Panc1 (cell line): ENCODE data around the gene RAPGEF3. TPM values are rescaled to one million over a fixed set of nuclear protein-coding genes. Genes with fewer than 3 reads are reported as not detected.

Experiments used
- ATAC-seq: fragments of 200-7000 bp; cut with Tn5 transposase; 2 replicates; pipeline ENCODE4 v1.9.1; 2020; ENCODE audit warnings: mild to moderate bottlenecking, moderate library complexity
- BruUV-seq: library from RNA; stranded (reverse); fragments of 400-500 nt; replicated peaks from 2 replicates; lab custom pipeline; 2021; lab: Mats Ljungman, UMichigan
- CTCF ChIA-PET: fragments of 300-600 bp; sonication (Branson Sonifier 250); formaldehyde crosslinking; loops from one replicate; lab custom pipeline; 2022; ENCODE audit warnings: antibody characterized with exemption; lab: Charles Lee
- POLR2A ChIA-PET: fragments of 300-600 bp; sonication (Branson Sonifier 250); formaldehyde crosslinking; loops from one replicate; lab custom pipeline; 2022; ENCODE audit warnings: antibody characterized with exemption; lab: Charles Lee
- DNase-seq: peaks from one replicate; pipeline ENCODE4 v3.0.0-alpha.2; 2010; ENCODE audit warnings: low read depth, low spot score
- H3K27ac ChIP-seq: 2 replicates; pipeline ENCODE4 v1.5.1; 2011; ENCODE audit warnings: mild to moderate bottlenecking, low read length, inconsistent platforms
- H3K27me3 ChIP-seq: fragments of 200-500 bp; sonication (Bioruptor generic); 2 replicates; pipeline ENCODE4 v1.6.0; 2014; ENCODE audit warnings: low read length, inconsistent platforms; ENCODE audit not compliant: control insufficient read depth, insufficient read depth
- H3K36me3 ChIP-seq: fragments of 200-500 bp; sonication (Bioruptor generic); 2 replicates; pipeline ENCODE4 v1.5.1; 2014; ENCODE audit warnings: inconsistent platforms, mild to moderate bottlenecking, low read length, moderate library complexity; ENCODE audit not compliant: control insufficient read depth, insufficient read depth
- H3K4me1 ChIP-seq: 2 replicates; pipeline ENCODE4 v1.5.1; 2011; ENCODE audit warnings: inconsistent platforms, mild to moderate bottlenecking, low read length, moderate library complexity; ENCODE audit not compliant: control insufficient read depth, insufficient read depth
- H3K4me3 ChIP-seq, 2 experiments: 2 replicates each; pipeline ENCODE4 v1.5.1; 2011 to 2012; ENCODE audit warnings: low read depth in 2 of 2, low read length in 2 of 2, mild to moderate bottlenecking in 2 of 2, inconsistent platforms in 1 of 2, moderate library complexity in 1 of 2
- H3K9me3 ChIP-seq: fragments of 200-500 bp; sonication (Bioruptor generic); 2 replicates; pipeline ENCODE4 v1.5.1; 2014; ENCODE audit warnings: low read depth, mild to moderate bottlenecking, inconsistent platforms, low read length, moderate library complexity; ENCODE audit not compliant: control insufficient read depth, insufficient read depth
- POLR2AphosphoS5 ChIP-seq: IDR thresholded peaks from 2 replicates; pipeline ENCODE4 v1.6.1; 2012; ENCODE audit warnings: mild to moderate bottlenecking, low read depth, low read length, moderate library complexity
- SIN3A ChIP-seq: IDR thresholded peaks from 2 replicates; pipeline ENCODE4 v1.6.1; 2012; ENCODE audit warnings: low read depth, mild to moderate bottlenecking, low read length, moderate library complexity, borderline replicate concordance; ENCODE audit not compliant: insufficient read depth
- TCF7L2 ChIP-seq: IDR thresholded peaks from 2 replicates; pipeline ENCODE4 v1.6.1; 2011; ENCODE audit warnings: mild to moderate bottlenecking, low read depth, low read length, inconsistent platforms
- in situ Hi-C: cut with HindIII; loops from 2 replicates; pipeline ENCODE4 v1.10.0; 2016; ENCODE audit warnings: low sequenced_read_pairs, low pct_unique_long_range_greater_than_20kb
- intact Hi-C: fragments of 100-400 bp; cut with micrococcal nuclease; formaldehyde crosslinking; loops from one replicate; pipeline ENCODE4 v1.10.0; 2022; ENCODE audit not compliant: unreplicated experiment
- total RNA-seq: library from RNA; stranded (reverse); gene quantifications from one replicate; pipeline ENCODE4 v1.2.1, GENCODE V29; 2021; ENCODE audit not compliant: unreplicated experiment
- TF ChIP-seq, protein P1 (sequence below): fragments of 450-650 bp; IDR thresholded peaks from 2 replicates; pipeline ENCODE4 v1.5.1; 2017; ENCODE audit warnings: mild to moderate bottlenecking
- TF ChIP-seq, protein P2 (sequence below), 2 experiments: IDR thresholded peaks; 2 replicates each; pipeline ENCODE4 v1.6.1; 2011 to 2012; ENCODE audit warnings: low read depth in 2 of 2, control low read depth in 1 of 2, low read length in 1 of 2, mild to moderate bottlenecking in 1 of 2, moderate library complexity in 1 of 2; ENCODE audit not compliant: insufficient read depth in 1 of 2

RAPGEF3 gene
- total RNA-seq, 1 experiment from 2014 or later, result 5.8 TPM

DNA sequence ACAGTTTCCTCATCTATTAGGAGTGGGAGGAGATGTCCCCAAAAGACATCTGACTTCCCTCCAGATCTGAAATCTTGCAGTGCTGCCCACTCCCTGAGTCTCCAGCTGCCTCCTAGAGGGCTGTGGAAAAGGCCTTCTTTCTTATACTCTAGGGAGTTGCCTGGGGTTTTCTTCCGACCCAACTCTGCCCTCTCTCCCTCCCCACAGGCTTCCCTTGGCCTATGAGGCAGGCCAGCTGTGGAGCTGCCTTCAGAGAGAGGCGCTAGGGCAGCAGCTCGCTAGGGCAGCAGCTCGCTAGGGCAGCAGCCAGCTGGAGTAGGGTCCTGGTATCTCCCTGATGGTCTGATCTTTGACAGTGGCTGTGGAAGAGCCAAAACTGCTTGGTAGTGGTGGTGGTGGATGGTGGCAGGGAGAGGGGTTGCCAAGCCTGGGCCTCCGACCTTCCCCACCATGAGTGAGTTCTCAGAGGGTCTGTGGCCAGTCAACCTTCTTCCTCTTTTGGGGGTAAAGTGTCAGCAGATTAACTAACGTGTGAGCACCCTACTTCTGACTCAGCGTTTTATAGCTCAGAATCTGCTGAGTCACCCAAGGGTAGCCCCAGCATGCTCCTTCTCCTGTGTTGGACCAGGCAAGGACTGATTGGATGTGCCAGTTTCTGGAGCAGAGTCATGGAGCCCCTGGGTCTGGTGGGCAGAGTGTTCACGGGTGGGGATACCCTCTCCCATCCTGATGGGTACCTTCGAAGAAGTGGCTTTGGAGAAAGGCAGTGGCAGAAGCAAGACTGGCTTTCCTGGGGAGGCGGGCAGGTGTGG, 16.6 kb upstream of the RAPGEF3 start:
- Histone ChIP-seq H3K4me3 (no peak overlapping the region), H3K4me1 (peaks cover 40% of the 10 kb centered on the region), H3K9me3 (no peaks in the 10 kb centered on the region), H3K27me3 (no peaks in the 10 kb centered on the region), H3K27ac (peak overlapping the region; percentile 70), H3K36me3 (no peaks in the 10 kb centered on the region; the same call in 1 of the 2 replicates)
- TF ChIP-seq, protein P1, sequence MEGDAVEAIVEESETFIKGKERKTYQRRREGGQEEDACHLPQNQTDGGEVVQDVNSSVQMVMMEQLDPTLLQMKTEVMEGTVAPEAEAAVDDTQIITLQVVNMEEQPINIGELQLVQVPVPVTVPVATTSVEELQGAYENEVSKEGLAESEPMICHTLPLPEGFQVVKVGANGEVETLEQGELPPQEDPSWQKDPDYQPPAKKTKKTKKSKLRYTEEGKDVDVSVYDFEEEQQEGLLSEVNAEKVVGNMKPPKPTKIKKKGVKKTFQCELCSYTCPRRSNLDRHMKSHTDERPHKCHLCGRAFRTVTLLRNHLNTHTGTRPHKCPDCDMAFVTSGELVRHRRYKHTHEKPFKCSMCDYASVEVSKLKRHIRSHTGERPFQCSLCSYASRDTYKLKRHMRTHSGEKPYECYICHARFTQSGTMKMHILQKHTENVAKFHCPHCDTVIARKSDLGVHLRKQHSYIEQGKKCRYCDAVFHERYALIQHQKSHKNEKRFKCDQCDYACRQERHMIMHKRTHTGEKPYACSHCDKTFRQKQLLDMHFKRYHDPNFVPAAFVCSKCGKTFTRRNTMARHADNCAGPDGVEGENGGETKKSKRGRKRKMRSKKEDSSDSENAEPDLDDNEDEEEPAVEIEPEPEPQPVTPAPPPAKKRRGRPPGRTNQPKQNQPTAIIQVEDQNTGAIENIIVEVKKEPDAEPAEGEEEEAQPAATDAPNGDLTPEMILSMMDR, result no peak
- no peak for TF ChIP-seq TCF7L2
- no peak for TF ChIP-seq SIN3A
- TF ChIP-seq POLR2AphosphoS5, result no peak
- TF ChIP-seq, protein P2, sequence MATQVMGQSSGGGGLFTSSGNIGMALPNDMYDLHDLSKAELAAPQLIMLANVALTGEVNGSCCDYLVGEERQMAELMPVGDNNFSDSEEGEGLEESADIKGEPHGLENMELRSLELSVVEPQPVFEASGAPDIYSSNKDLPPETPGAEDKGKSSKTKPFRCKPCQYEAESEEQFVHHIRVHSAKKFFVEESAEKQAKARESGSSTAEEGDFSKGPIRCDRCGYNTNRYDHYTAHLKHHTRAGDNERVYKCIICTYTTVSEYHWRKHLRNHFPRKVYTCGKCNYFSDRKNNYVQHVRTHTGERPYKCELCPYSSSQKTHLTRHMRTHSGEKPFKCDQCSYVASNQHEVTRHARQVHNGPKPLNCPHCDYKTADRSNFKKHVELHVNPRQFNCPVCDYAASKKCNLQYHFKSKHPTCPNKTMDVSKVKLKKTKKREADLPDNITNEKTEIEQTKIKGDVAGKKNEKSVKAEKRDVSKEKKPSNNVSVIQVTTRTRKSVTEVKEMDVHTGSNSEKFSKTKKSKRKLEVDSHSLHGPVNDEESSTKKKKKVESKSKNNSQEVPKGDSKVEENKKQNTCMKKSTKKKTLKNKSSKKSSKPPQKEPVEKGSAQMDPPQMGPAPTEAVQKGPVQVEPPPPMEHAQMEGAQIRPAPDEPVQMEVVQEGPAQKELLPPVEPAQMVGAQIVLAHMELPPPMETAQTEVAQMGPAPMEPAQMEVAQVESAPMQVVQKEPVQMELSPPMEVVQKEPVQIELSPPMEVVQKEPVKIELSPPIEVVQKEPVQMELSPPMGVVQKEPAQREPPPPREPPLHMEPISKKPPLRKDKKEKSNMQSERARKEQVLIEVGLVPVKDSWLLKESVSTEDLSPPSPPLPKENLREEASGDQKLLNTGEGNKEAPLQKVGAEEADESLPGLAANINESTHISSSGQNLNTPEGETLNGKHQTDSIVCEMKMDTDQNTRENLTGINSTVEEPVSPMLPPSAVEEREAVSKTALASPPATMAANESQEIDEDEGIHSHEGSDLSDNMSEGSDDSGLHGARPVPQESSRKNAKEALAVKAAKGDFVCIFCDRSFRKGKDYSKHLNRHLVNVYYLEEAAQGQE (IDR thresholded peaks at IDR 0.05; ENCODE audit: insufficient read depth in 1 of 2, low read depth in 2 of 2, low read length in 1 of 2), result no peak
- no TSS peak for BruUV-seq
- intact Hi-C loops, result no loop called here
- ChIA-PET POLR2A (no interaction called here), CTCF (interaction anchor here (0.6 kb wide), 1 partner anchor 8 kb away, joined by 3 read pairs; no protein-coding TSS in a partner anchor)
- in situ Hi-C loops, result no loop called here
- no peak for DNase-seq
- no peak for ATAC-seq

DNA sequence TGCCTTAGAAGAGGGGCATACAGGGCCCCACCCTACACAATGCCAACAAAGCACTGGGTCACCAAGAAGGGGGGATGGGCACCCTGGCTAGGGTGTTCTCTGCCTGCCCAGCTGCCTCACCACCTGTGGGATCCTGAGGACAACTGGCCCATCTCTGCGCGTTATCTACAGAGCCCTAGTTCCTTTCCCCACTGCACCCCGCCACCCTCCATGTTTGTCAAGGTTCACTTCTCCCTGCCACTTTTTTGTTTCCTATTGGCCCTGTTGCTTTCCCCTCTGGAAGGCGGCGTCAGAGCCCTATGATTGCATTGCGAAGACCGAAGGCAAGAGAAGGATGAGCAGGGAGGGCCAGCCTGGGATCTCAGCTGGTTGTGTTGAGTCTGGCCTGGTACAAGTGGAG, 16.0 kb upstream of the RAPGEF3 start:
- Histone ChIP-seq H3K9me3 (no peaks in the 10 kb centered on the region), H3K4me1 (peaks cover 46% of the 10 kb centered on the region), H3K27me3 (no peaks in the 10 kb centered on the region), H3K36me3 (no peaks in the 10 kb centered on the region; the same call in 1 of the 2 replicates), H3K4me3 (no peak overlapping the region), H3K27ac (peak overlapping the region; percentile 70; the same call in 1 of the 2 replicates)
- no TSS peak for BruUV-seq
- POLR2A ChIA-PET, result no interaction called here
- CTCF ChIA-PET, result no interaction called here
- in situ Hi-C loops (no loop called here), intact Hi-C loops (no loop called here)
- ATAC-seq (no peak), DNase-seq (no peak)
- TF ChIP-seq, protein P1, result no peak
- TF ChIP-seq, protein P2 (IDR thresholded peaks at IDR 0.05; ENCODE audit: insufficient read depth in 1 of 2, low read depth in 2 of 2, low read length in 1 of 2), result no peak
- TF ChIP-seq TCF7L2, result no peak
- no peak for TF ChIP-seq SIN3A
- TF ChIP-seq POLR2AphosphoS5, result no peak
